K562 (cell line): ENCODE results near the gene GPR162. TPM values are rescaled to one million over a fixed set of nuclear protein-coding genes. Genes with fewer than 3 reads are reported as not detected.

Experiments used
- E2F3 ChIP-seq: fragments of 250-450 bp; sonication (Bioruptor Pico); IDR thresholded peaks from 2 replicates; pipeline ENCODE4 v1.4.0; 2020; ENCODE audit warnings: mild to moderate bottlenecking
- GTF2E2 ChIP-seq: fragments of 200-800 bp; sonication (Bioruptor generic); IDR thresholded peaks from 2 replicates; pipeline ENCODE4 v1.6.1; 2016; ENCODE audit warnings: missing genetic modification characterization, missing compliant biosample characterization
- HDAC3 ChIP-seq: fragments of 450-650 bp; IDR thresholded peaks from 2 replicates; pipeline ENCODE4 v1.6.1; 2018; ENCODE audit warnings: borderline replicate concordance, mild to moderate bottlenecking, moderate library complexity; ENCODE audit not compliant: partially characterized antibody
- KHSRP ChIP-seq: fragments of 450-650 bp; IDR thresholded peaks from 2 replicates; pipeline ENCODE4 v1.6.1; 2017
- MCM2 ChIP-seq: fragments of 450-650 bp; IDR thresholded peaks from 2 replicates; pipeline ENCODE4 v1.6.1; 2017; ENCODE audit warnings: low read depth, mild to moderate bottlenecking
- NFATC3 ChIP-seq: fragments of 450-650 bp; IDR thresholded peaks from 2 replicates; pipeline ENCODE4 v1.6.1; 2017; ENCODE audit warnings: mild to moderate bottlenecking
- PHF20 ChIP-seq: fragments of 450-650 bp; IDR thresholded peaks from 2 replicates; pipeline ENCODE4 v1.6.1; 2018; ENCODE audit not compliant: partially characterized antibody
- POLR3A ChIP-seq: IDR thresholded peaks from 2 replicates; pipeline ENCODE4 v1.6.1; 2011; ENCODE audit warnings: borderline replicate concordance, mild to moderate bottlenecking, moderate library complexity; ENCODE audit not compliant: insufficient read length, insufficient read depth; ENCODE audit errors: extremely low read depth
- SLC30A9 ChIP-seq: fragments of 250-450 bp; sonication (Bioruptor Pico); IDR thresholded peaks from 2 replicates; pipeline ENCODE4 v1.8.0; 2022; ENCODE audit warnings: mild to moderate bottlenecking, moderate library complexity
- TAF7 ChIP-seq: fragments of 450-650 bp; IDR thresholded peaks from 2 replicates; pipeline ENCODE4 v1.6.1; 2016; ENCODE audit warnings: missing genetic modification characterization, missing compliant biosample characterization
- ZNF124 ChIP-seq: sonication (generic); formaldehyde crosslinking; IDR thresholded peaks from 2 replicates; pipeline ENCODE4 v1.8.1; 2022; ENCODE audit warnings: missing genetic modification reagents
- ZNF431 ChIP-seq: sonication (generic); formaldehyde crosslinking; IDR thresholded peaks from 2 replicates; pipeline ENCODE4 v1.8.0; 2022; ENCODE audit warnings: mild to moderate bottlenecking, missing genetic modification reagents
- ZNF586 ChIP-seq: fragments of 450-650 bp; formaldehyde crosslinking; conservative IDR thresholded peaks from 2 replicates; pipeline ENCODE4 v1.4.0; 2020; ENCODE audit warnings: mild to moderate bottlenecking, moderate library complexity
- polyA plus RNA-seq, 8 experiments: library from polyadenylated mRNA; depleted of rRNA in 4 of 8; stranded (reverse) in 5 of 8; unstranded in 3 of 8; fragments of >200 nt; fragmentation: Nextera tagmentation in 2 of 8; fragmentation: Illumina TruSeq in 1 of 8; extraction: Ambion mirVana in 2 of 8; extraction: Trizol in 1 of 8; gene quantifications; 2 replicates each; pipeline versions ENCODE4 v1.2.1 to v1.2.3, GENCODE V29; 2011 to 2014; ENCODE audit warnings: inconsistent platforms in 1 of 8, missing spikeins in 1 of 8
- total RNA-seq, 7 experiments: library from RNA; depleted of rRNA in 6 of 7; stranded (reverse); fragments of >200 nt in 6 of 7; fragmentation: Illumina TruSeq in 2 of 7; extraction: Trizol in 2 of 7; gene quantifications; 2 replicates each; pipeline versions ENCODE4 v1.2.1 to v1.2.3, GENCODE V29; 2011 to 2021; ENCODE audit warnings: low replicate concordance in 1 of 7
- TF ChIP-seq, protein P1 (sequence below): fragments of 250-450 bp; sonication (Bioruptor Pico); IDR thresholded peaks from 2 replicates; pipeline ENCODE4 v1.4.0; 2020; ENCODE audit warnings: mild to moderate bottlenecking, moderate library complexity
- TF ChIP-seq, protein P2 (sequence below), 2 experiments: fragments of 150-350 bp in 1 of 2; IDR thresholded peaks; 2 replicates each; pipeline ENCODE4 v1.6.1; 2012 to 2016; ENCODE audit warnings: low read depth in 2 of 2, low read length in 2 of 2, mild to moderate bottlenecking in 1 of 2, moderate library complexity in 1 of 2
- TF ChIP-seq, protein P3 (sequence below): fragments of 450-650 bp; IDR thresholded peaks from 2 replicates; pipeline ENCODE4 v1.6.1; 2018; ENCODE audit not compliant: partially characterized antibody

Gene GPR162
- total and polyA plus RNA-seq, 9 of the 15 experiments (the other 6 are each of a cell fraction or from before 2014, with no cell fraction given), result 0.65 to 1.8 (median 1.1) TPM; not detected in 2

DNA sequence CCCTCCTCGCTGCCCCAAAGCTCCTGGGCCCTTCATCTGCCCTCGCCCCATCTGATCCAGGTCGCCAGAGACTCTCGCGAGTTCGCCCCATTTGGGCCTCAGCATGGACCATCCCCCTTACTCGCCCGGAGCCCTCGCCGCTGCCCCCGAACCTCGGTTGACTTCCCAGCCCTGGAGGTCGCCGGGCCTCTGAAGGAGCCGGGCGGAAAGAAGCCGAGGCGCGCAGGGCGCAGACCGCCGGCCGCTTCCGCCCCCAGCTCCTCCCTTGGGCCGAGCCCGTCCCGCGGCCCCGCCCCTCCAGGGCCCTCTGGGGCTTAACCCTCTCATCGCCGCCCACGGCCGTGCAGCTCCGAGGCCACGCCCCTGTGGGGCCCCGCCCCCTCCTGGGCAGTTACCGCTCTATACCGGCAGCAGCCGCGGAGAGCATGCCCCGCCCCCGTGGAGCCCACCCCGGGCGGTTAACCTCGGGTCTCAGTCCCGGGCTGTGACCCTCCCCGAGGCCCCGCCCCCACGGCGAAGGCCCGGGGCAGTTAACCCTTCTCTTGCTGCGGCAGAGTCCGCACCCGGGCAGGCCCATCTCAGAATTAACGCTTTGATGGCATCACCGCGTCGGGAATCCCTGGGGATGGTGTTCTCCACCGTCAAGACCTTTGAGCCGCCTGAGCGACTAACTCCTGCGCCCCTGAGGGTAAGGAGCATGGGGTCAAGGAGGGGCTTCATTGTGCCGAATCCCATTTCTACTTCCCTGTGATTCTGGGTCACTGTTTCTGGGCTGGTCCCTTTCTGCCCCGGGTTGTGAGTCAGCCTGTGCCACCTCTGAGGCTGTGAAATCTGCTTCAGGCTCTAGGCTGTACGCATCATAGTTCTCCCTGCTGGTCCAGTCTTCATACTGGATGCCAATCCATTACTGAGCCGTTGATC lies 51.7 kb downstream of the GPR162 start, which contains the start of gene SPSB2 (continued):
- TF ChIP-seq POLR3A, result no peak
- TF ChIP-seq, protein P1, sequence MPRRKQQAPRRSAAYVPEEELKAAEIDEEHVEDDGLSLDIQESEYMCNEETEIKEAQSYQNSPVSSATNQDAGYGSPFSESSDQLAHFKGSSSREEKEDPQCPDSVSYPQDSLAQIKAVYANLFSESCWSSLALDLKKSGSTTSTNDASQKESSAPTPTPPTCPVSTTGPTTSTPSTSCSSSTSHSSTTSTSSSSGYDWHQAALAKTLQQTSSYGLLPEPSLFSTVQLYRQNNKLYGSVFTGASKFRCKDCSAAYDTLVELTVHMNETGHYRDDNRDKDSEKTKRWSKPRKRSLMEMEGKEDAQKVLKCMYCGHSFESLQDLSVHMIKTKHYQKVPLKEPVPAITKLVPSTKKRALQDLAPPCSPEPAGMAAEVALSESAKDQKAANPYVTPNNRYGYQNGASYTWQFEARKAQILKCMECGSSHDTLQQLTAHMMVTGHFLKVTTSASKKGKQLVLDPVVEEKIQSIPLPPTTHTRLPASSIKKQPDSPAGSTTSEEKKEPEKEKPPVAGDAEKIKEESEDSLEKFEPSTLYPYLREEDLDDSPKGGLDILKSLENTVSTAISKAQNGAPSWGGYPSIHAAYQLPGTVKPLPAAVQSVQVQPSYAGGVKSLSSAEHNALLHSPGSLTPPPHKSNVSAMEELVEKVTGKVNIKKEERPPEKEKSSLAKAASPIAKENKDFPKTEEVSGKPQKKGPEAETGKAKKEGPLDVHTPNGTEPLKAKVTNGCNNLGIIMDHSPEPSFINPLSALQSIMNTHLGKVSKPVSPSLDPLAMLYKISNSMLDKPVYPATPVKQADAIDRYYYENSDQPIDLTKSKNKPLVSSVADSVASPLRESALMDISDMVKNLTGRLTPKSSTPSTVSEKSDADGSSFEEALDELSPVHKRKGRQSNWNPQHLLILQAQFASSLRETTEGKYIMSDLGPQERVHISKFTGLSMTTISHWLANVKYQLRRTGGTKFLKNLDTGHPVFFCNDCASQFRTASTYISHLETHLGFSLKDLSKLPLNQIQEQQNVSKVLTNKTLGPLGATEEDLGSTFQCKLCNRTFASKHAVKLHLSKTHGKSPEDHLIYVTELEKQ, result no peak
- TF ChIP-seq ZNF431 (CRISPR knock-in tag), result no peak
- no peak for TF ChIP-seq HDAC3
- TF ChIP-seq SLC30A9, result no peak
- no peak for TF ChIP-seq KHSRP
- no peak for TF ChIP-seq ZNF124 (CRISPR knock-in tag)
- TF ChIP-seq PHF20, result no peak
- TF ChIP-seq, protein P2, sequence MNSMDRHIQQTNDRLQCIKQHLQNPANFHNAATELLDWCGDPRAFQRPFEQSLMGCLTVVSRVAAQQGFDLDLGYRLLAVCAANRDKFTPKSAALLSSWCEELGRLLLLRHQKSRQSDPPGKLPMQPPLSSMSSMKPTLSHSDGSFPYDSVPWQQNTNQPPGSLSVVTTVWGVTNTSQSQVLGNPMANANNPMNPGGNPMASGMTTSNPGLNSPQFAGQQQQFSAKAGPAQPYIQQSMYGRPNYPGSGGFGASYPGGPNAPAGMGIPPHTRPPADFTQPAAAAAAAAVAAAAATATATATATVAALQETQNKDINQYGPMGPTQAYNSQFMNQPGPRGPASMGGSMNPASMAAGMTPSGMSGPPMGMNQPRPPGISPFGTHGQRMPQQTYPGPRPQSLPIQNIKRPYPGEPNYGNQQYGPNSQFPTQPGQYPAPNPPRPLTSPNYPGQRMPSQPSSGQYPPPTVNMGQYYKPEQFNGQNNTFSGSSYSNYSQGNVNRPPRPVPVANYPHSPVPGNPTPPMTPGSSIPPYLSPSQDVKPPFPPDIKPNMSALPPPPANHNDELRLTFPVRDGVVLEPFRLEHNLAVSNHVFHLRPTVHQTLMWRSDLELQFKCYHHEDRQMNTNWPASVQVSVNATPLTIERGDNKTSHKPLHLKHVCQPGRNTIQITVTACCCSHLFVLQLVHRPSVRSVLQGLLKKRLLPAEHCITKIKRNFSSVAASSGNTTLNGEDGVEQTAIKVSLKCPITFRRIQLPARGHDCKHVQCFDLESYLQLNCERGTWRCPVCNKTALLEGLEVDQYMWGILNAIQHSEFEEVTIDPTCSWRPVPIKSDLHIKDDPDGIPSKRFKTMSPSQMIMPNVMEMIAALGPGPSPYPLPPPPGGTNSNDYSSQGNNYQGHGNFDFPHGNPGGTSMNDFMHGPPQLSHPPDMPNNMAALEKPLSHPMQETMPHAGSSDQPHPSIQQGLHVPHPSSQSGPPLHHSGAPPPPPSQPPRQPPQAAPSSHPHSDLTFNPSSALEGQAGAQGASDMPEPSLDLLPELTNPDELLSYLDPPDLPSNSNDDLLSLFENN (IDR thresholded peaks at IDR 0.05; ENCODE audit: low read depth in 2 of 2, low read length in 2 of 2), result no peak
- TF ChIP-seq, protein P3, sequence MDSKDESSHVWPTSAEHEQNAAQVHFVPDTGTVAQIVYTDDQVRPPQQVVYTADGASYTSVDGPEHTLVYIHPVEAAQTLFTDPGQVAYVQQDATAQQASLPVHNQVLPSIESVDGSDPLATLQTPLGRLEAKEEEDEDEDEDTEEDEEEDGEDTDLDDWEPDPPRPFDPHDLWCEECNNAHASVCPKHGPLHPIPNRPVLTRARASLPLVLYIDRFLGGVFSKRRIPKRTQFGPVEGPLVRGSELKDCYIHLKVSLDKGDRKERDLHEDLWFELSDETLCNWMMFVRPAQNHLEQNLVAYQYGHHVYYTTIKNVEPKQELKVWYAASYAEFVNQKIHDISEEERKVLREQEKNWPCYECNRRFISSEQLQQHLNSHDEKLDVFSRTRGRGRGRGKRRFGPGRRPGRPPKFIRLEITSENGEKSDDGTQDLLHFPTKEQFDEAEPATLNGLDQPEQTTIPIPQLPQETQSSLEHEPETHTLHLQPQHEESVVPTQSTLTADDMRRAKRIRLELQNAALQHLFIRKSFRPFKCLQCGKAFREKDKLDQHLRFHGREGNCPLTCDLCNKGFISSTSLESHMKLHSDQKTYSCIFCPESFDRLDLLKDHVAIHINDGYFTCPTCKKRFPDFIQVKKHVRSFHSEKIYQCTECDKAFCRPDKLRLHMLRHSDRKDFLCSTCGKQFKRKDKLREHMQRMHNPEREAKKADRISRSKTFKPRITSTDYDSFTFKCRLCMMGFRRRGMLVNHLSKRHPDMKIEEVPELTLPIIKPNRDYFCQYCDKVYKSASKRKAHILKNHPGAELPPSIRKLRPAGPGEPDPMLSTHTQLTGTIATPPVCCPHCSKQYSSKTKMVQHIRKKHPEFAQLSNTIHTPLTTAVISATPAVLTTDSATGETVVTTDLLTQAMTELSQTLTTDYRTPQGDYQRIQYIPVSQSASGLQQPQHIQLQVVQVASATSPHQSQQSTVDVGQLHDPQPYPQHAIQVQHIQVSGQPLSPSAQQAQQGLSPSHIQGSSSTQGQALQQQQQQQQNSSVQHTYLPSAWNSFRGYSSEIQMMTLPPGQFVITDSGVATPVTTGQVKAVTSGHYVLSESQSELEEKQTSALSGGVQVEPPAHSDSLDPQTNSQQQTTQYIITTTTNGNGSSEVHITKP, result peak; percentile 23
- no peak for TF ChIP-seq GTF2E2
- no peak for TF ChIP-seq E2F3 (CRISPR knock-in tag)
- no peak for TF ChIP-seq TAF7 (tag)
- TF ChIP-seq ZNF586 (CRISPR knock-in tag), result no peak
- TF ChIP-seq MCM2, result no peak
- no peak for TF ChIP-seq NFATC3
